Activated CD4-positive, alpha-beta T cell treated with anti-CD3 and anti-CD28 coated beads for 4 hours (primary cell): ENCODE data around the gene EYS.
"Not testable (repeated sequence)": the region's sequence is repeated elsewhere in the genome, so short reads cannot be mapped to it uniquely, and the experiment has no call there.

Experiments used
- DNase-seq, 2 donors: peaks; one replicate each; pipeline ENCODE4 v3.0.0-alpha.2; 2020

The EYS gene

DNA sequence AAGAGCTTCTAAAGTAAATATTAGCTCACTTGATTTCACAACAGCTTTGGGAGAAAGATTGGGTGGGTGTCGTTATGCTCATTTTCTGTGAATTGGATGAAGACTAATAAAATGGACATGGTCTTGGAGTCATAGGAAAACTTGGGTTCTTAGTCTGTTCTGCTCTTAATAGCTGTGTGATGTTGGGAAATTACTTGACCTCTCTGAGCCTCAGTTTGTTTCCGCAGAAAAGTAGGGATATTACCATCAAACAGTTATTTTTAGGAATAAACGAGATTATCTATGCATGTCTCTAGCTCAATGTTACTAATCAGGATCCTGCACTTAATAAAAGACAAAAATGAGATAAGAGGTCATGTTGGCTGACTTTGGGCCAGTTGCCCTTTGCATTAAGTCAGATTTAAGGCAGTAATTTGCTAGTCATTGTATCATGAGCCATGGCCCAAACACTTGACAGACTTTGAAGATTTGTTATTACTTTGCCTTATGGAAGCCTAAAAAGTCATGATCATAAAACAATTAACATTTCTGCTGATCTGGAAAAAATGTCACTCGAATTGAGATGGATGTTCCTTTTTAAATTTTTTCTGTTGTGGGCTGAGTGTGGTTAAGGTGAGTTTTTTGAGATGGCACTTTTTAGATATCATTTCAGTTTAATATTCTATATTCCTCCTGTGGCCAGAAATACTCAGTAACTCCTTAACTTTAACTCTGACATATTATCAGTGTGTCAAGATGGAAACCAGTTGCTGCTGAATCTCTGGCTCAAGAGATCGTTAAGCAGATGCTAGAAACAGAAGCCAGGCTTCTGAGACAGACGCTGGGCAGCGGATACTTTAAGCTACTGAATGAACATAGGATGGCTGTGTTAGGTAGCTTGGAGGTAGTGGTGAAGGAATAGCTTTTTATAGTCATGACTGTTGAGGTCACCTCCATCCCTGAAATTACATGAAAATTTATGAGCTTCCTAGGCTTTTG lies 1779.8 kb downstream of the EYS start:
- no peak for DNase-seq

DNA sequence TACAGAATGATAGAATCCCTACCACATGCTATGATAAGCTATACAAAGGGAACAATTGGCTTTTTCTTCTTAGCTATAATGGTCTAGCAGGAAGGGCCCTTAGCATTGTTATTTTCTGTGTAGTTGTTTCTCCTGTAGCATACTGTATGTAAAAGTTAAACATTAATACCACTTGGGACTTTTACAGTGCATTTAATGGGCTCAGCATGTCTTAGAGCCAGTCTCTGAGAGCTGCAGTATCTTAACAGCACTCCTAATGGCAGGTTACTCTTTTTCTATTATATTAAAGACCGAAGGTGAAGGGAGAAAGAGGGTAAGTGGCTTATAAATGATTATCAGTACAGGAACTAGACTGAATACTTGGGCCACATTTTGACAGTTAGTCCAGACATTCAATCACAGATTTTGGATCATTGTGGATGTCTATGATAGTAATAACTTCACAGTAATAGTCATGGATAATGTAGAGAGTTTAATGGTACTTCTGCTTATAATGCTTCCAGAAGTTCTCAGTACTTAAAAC lies 1780.7 kb downstream of the EYS start:
- no peak for DNase-seq

DNA sequence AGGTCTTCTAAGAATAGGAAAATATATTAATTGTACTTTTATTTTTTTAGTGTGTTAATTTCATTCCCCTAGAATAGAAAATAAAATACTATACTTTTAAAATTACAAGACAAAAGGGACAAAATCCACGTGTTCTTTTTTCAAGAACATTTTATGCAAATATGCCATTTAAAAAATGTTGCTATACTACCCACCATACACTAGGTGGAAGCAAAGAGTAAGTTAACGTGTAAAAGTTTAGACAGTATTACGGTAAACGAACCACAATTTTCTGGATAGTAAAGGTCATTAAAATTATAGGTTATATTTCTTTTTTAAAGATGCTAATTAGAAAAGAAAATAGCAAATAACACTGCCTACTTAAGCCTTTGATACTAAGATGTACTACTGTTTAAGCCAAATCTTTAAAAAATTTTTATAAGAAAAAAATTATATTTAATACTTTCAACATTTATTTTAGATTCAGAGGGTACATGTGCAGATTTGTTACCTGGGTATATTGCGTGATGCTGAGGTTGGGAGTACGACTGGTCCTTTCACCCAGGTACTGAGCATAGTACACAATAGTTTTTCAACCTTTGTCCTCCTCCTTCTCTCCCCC lies 1783.8 kb downstream of the EYS start:
- DNase-seq, result no peak

DNA sequence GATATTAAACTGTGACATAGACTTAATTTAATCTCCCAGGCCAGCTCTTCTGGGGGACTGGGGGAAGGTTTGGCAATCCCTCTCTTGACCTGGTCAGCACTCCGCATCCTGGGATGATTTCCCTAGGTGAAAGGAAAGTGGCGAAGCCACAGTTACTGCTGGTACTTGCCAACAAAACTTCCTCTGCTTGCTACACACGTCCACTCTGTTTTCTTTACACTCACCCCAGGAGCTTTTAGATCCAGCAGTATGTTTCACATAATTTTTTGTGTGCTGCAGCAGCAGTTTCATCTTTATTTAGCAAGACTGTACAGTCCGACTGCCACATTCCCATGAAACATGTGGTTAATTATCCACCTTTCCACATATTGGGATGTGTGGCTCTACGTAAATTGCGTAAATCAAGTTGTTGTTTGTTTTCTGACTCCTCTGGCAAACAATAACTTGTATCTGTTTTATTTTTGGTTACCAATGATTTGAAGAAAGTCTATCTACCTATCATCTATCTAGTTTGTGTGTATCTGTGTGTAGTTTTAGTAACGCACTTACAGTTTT lies 1787.4 kb downstream of the EYS start:
- DNase-seq, result no peak

DNA sequence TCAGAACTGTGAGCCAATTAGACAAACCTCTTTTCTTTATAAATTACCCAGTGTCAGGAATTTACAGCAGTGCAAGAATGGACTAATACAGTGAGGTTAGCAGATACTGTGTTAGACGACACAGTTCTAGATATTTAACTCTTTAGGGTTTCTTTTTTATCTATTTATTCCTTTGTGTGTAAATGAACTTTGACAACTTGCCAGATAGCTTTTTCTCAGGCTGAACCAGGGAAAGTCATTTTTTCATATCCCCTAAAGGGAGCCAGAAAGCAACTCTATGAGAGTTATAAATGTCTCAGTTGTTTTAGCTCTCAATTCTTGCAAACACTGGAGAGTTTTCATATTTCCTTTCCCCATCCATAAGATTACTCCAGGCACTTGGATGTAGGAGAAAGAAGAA lies 1794.1 kb downstream of the EYS start:
- DNase-seq, result no peak

DNA sequence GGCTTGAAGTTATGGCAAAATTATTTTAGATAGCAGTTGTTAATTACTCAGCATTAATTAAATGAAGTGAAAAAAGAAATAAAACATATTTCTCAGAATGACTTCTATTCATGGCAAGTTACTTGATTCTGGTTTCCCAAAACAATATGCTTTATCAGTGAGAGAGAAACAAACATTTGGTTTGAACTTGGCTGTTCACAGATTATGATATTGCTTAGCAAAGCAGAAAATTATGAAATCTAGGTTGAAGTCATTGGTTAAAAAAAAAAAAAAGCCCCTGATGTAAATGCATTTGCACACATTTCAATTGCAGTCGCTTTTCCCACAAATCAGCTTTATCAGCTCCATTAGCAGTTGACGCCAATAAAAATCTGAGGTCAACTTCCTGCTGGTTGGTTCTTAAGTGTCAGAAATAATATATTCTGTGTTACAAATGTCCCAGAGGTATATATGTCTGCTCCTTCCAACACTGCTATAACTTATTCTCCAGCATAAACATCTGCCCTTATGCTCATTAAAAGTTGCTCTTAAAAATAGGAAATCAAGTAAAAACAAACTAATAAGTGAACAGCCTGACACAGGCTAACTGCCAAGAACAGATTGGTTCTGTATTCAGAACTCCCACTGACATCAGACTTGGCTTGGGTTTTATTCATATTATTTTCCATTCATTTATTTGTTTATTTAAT lies 1796.0 kb downstream of the EYS start:
- no peak for DNase-seq

DNA sequence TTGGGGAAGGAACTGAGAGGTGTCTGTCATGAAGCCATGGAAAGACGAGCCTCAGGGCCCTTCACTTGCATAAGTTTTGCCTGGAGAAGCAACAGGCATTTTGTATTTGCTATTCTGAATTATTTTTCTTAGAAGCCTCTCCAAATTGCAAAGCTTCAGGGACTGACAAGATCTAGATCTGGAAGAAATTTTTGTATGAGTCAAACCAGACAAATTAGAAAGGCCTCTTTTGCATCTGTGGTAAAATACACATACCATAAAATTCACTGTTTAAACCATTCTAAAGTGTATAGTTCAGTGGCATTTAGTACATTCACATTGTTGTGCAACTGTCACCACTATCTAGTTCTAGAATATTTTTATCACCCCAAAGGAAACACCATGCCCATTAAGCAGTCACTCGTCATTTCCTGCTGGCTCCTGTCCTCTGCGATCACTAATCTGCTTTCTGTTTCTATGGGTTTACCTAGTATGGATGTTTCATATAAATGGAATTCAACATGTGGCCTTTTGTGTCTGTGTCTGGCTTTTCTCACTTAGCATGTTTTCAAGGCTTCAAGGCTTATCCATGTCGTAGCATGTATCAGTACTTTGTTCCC lies 1802.3 kb downstream of the EYS start:
- DNase-seq, result no peak

DNA sequence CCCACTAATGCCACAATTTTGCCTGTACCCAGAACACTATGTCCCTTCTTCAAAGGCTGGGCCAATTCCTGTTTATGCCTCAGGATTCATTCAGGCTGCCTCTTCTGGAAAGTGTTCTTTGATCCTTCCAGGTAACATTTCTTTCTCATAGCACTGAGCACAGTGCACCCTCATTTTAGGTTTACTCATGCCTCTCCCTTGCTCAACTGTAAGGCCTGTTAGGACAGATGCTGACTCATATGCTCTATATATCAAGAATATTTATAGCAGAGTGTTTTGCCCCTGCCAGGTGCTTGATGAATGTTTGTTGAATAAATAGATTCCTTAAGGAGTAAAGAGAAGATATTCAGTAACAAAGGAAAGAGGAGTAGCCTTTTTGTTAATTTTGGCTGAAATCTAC lies 1807.5 kb downstream of the EYS start:
- no peak for DNase-seq

DNA sequence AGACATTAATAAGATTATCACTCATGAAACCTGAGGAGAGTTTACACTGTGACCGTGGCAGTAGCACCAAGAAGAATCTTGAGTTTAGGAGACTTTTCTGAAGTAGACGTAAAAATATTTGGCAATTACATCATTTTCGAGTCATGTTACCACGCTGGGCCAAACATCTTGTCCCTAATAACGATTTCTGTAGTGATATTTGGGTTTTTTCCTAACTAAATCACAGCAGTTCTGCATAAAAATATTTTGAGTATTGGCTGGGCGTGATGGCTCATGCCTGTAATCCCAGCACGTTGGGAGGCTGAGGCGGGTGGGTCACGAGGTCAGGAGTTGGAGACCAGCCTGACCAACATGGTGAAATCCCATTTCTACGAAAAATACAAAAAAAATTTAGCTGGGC lies 1809.1 kb downstream of the EYS start:
- DNase-seq, result no peak

DNA sequence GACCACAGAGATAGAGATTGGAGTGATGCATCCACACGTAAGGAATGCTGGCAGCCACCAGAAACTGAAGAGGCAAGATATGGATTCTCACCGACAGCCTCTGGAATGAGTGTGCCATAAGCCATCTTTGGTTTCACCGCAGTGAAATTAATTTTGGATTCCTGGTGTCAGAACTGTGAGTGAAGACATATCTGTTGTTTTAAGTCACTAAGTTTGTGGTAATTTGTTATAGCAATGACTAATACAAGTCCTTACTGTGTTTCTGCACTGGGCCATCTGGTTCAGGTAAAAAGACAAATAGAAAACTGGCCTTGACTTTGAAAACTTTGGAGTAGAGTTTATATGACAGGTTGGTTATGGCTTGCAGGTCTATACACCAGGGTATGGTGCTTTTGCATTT lies 1809.6 kb downstream of the EYS start:
- DNase-seq, result no peak

DNA sequence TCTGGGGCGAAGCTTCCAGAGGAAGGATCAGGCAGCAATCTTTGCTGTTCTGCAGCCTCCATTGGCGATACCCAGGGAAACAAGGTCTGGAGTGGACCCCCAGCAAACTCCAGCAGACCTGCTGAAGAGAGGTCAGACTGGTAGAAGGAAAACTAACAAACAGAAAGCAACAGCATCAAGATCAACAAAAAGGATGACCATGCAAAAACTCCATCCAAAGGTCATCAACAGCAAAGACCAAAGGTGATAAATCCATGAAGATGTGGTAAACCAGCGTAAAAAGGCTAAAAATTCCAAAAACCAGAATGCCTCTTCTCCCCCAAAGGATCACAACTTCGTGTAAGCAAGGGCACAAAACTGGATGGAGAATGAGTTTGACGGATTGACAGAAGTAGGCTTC lies 1818.6 kb downstream of the EYS start:
- no peak for DNase-seq

DNA sequence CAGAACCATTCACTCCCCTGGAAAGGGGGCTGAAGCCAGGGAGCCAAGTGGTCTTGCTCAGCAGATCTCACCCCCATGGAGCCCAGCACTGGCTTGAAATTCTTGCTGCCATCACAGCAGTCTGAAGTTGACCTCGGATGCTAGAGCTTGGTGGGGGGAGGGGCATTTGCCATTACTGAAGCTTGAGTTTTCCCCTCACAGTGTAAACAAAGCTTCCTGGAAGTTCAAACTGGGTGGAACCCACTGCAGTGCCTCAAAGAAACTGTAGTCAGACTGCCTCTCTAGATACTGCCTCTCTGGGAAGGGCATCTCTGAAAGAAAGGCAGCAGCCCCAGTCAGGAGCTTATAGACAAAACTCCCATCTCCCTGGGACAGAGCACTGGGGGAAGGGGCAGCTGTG lies 1819.2 kb downstream of the EYS start:
- not testable (repeated sequence) for DNase-seq

DNA sequence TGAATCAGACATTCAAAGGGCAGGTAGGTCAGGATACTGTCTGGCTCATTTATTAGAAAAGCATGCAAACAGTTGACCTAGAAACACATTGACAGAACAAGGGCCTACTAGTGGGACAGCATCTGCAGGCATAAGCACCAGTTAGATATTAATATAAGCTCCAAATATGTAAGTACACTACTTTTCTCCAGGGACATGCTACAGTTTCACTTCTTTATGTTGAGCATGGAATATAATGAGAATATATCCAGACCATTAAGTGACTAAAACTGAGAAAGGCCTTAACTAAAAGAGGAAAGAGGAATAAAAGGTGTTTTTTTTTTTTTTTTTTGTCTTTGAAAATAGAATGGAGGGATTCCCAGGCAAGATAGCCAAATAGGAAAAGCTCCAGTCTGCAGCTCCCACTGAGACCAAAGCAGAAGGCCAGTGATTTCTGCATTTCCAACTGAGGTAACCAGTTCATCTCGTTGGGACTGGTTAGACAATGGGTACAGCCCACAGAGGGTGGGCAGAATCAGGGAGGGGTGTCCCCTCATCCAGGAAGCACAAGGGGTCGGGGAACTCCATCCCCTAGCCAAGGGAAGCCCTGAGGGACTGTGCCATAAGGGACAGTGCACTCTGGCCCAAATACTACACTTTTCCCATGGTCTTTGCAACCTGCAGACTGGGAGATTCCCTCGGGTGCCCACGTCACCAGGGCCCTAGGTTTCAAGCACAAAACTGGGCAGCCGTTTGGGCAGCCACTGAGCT lies 1819.8 kb downstream of the EYS start:
- no peak for DNase-seq

DNA sequence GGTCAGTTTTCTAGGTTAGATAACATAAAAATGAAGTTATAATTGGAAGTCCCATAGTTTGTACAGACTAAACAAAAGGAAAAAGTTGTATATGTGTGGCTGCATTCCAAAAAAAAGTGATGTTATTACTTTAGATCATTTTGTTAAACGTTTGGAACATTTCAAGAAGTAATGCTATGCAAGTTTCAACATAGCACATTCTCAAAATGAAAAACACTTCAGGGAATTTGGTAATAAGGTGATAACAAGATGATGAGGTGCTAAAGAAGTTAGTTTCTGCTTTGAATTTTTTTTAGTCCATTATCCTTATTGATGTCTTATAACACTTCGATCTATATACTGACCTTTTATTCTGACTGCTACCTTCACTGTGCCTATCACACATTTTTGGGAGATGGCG lies 1820.7 kb downstream of the EYS start:
- no peak for DNase-seq

DNA sequence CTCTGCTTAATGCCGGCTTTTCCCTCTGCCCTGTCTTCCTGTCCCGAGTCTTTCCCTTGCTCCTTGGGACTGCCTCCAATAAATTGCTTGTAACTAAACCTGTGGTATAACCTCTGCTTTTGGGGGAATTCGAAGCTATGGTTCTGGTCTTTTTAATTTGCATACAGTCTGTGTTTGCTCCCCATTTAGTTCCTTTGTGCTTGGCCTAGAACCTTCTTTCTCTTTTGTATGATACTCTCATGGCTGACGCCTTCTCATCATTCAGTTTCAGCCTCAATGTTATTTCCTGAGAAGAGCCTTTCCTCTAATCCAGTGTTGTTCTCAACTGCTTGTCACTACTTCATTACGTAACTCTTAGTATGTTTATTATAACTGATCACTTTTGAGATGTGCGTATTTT lies 1823.4 kb downstream of the EYS start:
- no peak for DNase-seq

DNA sequence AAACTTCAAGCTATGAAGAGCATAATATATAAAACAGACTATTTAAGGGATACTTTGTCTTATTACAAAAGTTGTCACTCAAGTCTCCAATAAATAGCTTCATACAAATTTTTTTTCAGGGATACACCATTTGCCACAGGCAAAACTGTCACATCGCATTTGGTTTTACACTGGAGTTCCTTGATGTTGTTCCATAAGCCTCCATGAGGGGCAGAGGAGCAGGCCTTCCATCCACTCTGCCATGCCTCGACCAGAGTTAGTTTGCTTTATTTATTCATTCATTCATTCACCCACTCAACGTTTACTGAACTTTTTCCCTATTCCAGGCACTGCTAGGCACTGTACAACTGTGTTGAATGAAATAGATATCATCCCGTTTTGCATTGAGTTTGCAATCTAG lies 1824.8 kb downstream of the EYS start:
- DNase-seq, result no peak

DNA sequence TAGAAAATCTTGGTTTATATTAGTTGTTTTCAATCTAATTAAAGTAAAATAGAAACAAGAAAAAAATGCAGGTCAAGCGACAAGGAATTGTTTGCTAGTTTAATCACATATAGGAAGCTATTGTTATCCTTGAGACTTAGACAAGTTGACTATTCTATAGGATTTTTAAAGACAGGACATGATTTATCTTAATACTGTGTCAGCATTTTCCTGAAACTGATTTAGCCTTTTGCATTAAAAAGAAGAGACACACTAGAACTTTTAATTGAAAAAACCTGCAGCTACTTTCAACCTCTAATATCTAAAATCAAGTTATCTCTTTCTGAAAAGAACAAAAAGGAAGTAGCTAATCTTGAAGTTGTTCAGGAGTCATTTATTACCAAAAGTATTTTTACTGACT lies 1825.2 kb downstream of the EYS start:
- DNase-seq, result no peak

DNA sequence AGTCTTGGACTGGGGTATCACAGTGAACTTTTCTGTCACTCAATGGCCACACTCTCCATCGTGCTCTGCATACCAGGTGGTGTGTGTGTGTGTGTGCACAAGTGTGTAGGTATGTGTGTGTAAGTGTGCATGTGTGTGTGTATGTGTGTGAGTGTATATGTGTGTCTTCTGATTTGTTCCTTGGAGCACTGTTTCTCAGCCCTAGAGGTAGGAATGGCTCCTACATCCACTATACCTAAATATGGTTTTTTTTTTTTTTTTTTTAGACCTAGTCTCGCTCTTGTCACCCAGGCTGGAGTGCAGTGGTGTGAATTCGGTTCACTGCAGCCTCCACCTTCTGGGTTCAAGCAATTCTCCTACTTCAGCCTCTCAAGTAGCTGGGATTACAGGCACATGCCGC lies 1834.8 kb downstream of the EYS start:
- DNase-seq, result no peak

DNA sequence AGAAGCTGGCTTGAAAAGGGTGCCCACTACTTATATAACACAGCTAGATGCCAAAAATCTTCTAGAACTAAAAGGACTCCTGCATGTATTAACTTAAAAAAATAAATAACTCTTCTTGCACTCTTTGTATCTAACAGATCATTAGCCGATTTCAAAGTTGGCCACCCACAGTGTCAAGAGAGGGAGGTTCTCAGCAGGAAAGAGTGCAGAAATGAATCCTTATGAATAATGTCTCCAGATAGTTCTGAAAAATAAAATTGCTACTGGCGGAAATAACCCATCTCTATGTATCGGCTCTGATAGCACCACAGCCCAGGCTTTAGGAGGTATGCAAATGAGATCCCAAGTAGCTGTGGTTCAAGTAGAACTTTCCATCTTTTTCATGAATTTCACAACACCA lies 1838.7 kb downstream of the EYS start:
- DNase-seq, result no peak

DNA sequence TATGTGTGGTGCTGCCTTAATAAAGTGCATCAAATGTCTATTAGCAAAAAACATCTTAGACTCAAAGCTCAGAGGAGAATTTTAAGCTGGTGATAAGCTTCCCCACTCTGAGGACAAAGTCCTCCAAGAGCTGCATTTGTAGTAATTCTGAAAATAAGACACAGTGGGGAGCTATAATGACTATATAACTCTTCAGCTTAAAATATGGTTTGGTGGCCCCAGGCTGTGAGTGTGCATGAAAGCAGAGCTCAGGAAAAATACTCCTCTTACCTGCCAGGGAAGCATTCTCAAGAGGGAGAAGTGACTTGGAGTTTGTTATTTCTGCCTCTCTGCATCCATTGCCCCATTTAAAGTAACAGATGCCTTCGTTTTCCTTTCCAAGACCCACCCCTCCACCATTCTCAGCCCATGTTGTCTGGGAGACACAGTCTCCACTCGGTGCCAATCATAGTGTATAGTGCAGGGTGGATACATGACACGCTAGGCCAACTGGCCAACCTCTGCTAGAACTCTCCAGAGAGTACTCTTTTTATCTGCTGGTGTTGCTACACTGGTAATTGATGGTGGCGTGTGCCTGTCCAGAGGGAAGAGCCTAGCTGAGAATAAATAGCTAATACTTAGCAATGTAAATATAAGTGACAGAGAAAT lies 1842.2 kb downstream of the EYS start:
- DNase-seq, result no peak

DNA sequence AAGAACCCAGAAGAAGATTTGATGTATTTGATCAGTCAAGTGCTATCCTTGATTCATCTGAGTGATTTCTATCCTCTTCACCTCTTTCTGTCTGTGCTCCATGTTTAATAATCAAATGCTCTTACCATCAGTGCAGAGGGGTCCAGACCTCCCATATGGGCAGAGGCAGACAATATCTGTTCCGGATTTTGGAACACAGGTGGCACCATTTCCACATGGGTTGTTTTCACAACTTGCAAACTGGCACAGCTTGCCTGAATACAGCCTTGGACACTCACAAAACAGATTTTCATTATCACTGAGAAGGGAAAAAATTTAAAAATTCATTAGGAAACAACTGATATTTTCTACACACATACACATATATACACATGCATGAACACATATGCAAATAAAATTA lies 1843.0 kb downstream of the EYS start:
- no peak for DNase-seq
